ENCODE measurements around the gene EXOSC2. TPM values are rescaled to one million over a fixed set of nuclear protein-coding genes. Genes with fewer than 3 reads are reported as not detected.

The EXOSC2 gene
- total and polyA plus RNA-seq, 3 experiments from 2014 or later: 24.2 to 88.4 (median 83.5) TPM

DNA sequence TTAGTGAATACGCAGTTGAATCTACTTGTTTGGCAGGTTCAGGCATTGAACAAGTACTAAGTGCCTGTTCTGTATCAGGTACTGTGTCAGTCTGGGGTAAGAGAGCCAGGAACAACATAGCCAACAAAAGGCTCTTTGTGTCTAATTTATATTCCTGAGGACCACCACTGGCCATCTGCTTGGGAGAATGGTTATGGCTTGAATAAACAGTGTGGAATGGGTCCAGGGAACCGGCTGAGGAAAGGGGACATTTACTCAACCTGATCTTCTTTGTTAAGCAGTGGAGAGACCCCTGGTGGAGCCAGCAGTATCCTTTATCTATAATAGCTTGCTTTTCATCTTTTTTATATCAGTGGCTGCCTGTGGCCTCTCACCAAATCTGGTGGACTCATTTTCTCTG, 38.6 kb downstream of the EXOSC2 start:
- H3K4me1 ChIP-seq (ENCODE audit: insufficient read depth, low read length): no peaks in the 10 kb centered on the region
- H3K27me3 ChIP-seq (ENCODE audit: insufficient read depth, low read length, poor library complexity, severe bottlenecking): no peaks in the 10 kb centered on the region
- peaks cover 25 to 39% (median 32%) of the 10 kb centered on the region in 3 donors for H3K4me1 Mint-ChIP-seq
- no peaks in the 10 kb centered on the region for H3K36me3 ChIP-seq (ENCODE audit: insufficient read depth, low read length)
- no peaks in the 10 kb centered on the region for H3K27me3 Mint-ChIP-seq
- no peak overlapping the region for H3K27ac ChIP-seq (ENCODE audit: low read depth, low read length)
- no peak overlapping the region for H3K4me3 Mint-ChIP-seq
- H3K9me3 Mint-ChIP-seq: no peaks in the 10 kb centered on the region
- DNase-seq: no peak
- ChIA-PET POLR2A (no interaction called here), CTCF (interaction anchor here (0.6 to 0.7 kb wide), 2 partner anchors 25 to 49 kb away, joined by 3 read pairs; no protein-coding TSS in a partner anchor)
- no peaks in the 10 kb centered on the region for H3K9me3 ChIP-seq (ENCODE audit: low read length)
- H3K4me3 ChIP-seq (ENCODE audit: low read length): no peak overlapping the region
- peak overlapping the region in 3 of 8 donors; percentile 51 to 57 (median 51) for H3K27ac Mint-ChIP-seq
- peaks cover 4 to 11% (median 10%) of the 10 kb centered on the region in 3 donors for H3K36me3 Mint-ChIP-seq

DNA sequence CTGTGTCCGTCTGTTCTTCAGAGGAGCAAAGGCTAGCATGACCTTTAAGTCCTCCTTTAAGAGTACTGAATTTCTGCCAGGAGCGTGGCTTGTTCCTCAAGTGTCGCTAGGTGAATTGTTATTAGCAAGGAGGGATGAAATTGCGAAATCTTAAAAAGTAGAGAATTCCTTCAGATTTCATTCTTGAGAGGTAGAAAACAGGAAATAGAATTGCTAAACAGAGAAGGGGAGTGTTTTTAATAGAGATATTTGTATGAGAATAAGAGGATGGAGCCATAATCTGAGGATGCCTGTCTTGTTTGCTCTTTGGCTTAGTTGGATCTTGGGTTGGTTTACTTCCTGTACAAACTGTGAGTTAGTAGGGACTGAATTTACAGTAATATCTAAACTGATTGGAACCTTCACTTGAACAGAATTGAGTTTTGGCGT, 39.2 kb downstream of the EXOSC2 start:
- Histone ChIP-seq H3K27me3 (ENCODE audit: insufficient read depth, low read length, poor library complexity, severe bottlenecking) (no peaks in the 10 kb centered on the region), H3K9me3 (ENCODE audit: low read length) (no peaks in the 10 kb centered on the region), H3K27ac (ENCODE audit: low read depth, low read length) (no peak overlapping the region), H3K4me1 (ENCODE audit: insufficient read depth, low read length) (no peaks in the 10 kb centered on the region), H3K36me3 (ENCODE audit: insufficient read depth, low read length) (no peaks in the 10 kb centered on the region), H3K4me3 (ENCODE audit: low read length) (no peak overlapping the region)
- H3K4me1 Mint-ChIP-seq: peaks cover 25 to 39% (median 32%) of the 10 kb centered on the region in 3 donors
- CTCF ChIA-PET: no interaction called here
- peak overlapping the region in 2 of 8 donors; percentile 9 to 17 for H3K27ac Mint-ChIP-seq
- no peak overlapping the region for H3K4me3 Mint-ChIP-seq
- DNase-seq: no peak
- peaks cover 4 to 11% (median 10%) of the 10 kb centered on the region in 3 donors for H3K36me3 Mint-ChIP-seq
- POLR2A ChIA-PET: no interaction called here
- no peaks in the 10 kb centered on the region for H3K27me3 Mint-ChIP-seq
- no peaks in the 10 kb centered on the region for H3K9me3 Mint-ChIP-seq

DNA sequence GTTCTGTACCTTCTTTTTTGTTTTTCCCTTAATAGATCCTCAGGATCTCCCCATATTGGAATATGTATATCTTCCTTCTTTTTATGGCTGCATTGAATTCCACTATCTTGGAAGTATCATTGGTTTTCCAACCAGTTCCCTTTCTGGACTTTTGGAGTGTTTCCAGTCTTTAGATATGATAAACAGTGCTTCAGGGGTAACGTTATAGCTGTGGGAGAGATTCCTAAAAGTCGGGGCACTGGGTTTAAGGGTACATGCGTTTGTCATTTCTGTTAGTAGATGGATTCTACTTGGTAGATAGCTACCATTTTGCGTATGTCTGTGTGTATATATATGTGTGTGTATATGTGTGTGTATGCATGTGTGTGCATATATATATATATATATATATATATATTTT, 42.0 kb downstream of the EXOSC2 start:
- H3K4me3 Mint-ChIP-seq: no peak overlapping the region
- Histone ChIP-seq H3K27me3 (ENCODE audit: insufficient read depth, low read length, poor library complexity, severe bottlenecking) (no peaks in the 10 kb centered on the region), H3K9me3 (ENCODE audit: low read length) (no peaks in the 10 kb centered on the region), H3K4me1 (ENCODE audit: insufficient read depth, low read length) (no peaks in the 10 kb centered on the region), H3K4me3 (ENCODE audit: low read length) (no peak overlapping the region), H3K36me3 (ENCODE audit: insufficient read depth, low read length) (no peaks in the 10 kb centered on the region), H3K27ac (ENCODE audit: low read depth, low read length) (no peak overlapping the region)
- H3K9me3 Mint-ChIP-seq: no peaks in the 10 kb centered on the region
- POLR2A ChIA-PET: no interaction called here
- H3K27ac Mint-ChIP-seq: no peak overlapping the region
- no peak for DNase-seq
- CTCF ChIA-PET: interaction anchor here (0.8 kb wide), 1 partner anchor 9 kb away, joined by 3 read pairs; no protein-coding TSS in a partner anchor
- peaks cover 0 to 7% (median 4%) of the 10 kb centered on the region in 3 donors for H3K36me3 Mint-ChIP-seq
- H3K27me3 Mint-ChIP-seq: no peaks in the 10 kb centered on the region
- peaks cover 17 to 37% (median 26%) of the 10 kb centered on the region in 3 donors for H3K4me1 Mint-ChIP-seq

DNA sequence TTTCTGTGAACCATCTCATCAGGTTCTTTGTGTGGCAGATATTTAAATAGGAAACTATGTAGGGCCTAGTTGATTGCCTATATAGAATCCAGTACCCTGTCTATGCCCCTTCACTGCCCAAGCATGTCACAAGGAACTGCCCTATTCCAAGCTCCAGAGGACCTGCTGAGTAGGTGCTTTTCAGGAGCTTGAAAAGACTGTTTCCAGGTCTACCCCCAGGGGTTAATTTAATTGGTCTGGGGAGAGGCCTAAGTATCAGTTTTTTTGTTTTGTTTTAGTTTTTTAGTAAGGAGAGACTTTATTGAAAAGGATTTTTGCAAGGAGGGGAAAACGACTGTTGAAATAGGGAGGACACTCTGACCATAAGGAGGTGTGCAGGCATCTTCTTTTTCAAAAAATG, 43.3 kb downstream of the EXOSC2 start:
- CTCF ChIA-PET: no interaction called here
- peaks cover 0 to 4% (median 3%) of the 10 kb centered on the region in 3 donors for H3K36me3 Mint-ChIP-seq
- Histone ChIP-seq H3K27me3 (ENCODE audit: insufficient read depth, low read length, poor library complexity, severe bottlenecking) (no peaks in the 10 kb centered on the region), H3K4me1 (ENCODE audit: insufficient read depth, low read length) (no peaks in the 10 kb centered on the region), H3K27ac (ENCODE audit: low read depth, low read length) (no peak overlapping the region), H3K4me3 (ENCODE audit: low read length) (no peak overlapping the region), H3K36me3 (ENCODE audit: insufficient read depth, low read length) (no peaks in the 10 kb centered on the region), H3K9me3 (ENCODE audit: low read length) (no peaks in the 10 kb centered on the region)
- peak overlapping the region in 1 of 8 donors; percentile 5 for H3K27ac Mint-ChIP-seq
- H3K27me3 Mint-ChIP-seq: no peaks in the 10 kb centered on the region
- POLR2A ChIA-PET: no interaction called here
- H3K4me1 Mint-ChIP-seq: peaks cover 11 to 44% (median 19%) of the 10 kb centered on the region in 3 donors
- H3K4me3 Mint-ChIP-seq: no peak overlapping the region
- no peak for DNase-seq
- H3K9me3 Mint-ChIP-seq: no peaks in the 10 kb centered on the region

DNA sequence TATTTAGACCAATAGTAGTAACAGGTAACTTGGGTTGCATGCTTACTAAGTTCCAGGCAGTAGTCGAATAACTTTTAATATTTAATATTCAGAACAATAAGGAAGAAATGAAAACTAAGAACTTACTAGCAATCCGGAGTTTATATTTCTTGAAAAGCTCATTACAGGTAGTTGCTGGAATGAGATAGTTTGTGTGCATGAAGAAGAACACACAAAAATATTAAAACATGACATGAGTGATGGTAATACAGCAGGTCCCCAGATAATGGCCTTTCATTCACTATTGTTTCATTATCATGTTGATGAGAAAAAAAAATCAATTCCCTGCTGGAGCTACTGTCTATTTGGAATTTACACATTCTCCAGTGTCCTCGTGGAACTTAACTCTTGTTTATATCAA, 44.7 kb downstream of the EXOSC2 start:
- Histone ChIP-seq H3K4me3 (ENCODE audit: low read length) (no peak overlapping the region), H3K27me3 (ENCODE audit: insufficient read depth, low read length, poor library complexity, severe bottlenecking) (no peaks in the 10 kb centered on the region), H3K36me3 (ENCODE audit: insufficient read depth, low read length) (no peaks in the 10 kb centered on the region), H3K4me1 (ENCODE audit: insufficient read depth, low read length) (no peaks in the 10 kb centered on the region), H3K9me3 (ENCODE audit: low read length) (no peaks in the 10 kb centered on the region), H3K27ac (ENCODE audit: low read depth, low read length) (no peak overlapping the region)
- no peaks in the 10 kb centered on the region for H3K9me3 Mint-ChIP-seq
- no peak for DNase-seq
- H3K27me3 Mint-ChIP-seq: no peaks in the 10 kb centered on the region
- POLR2A ChIA-PET: no interaction called here
- H3K36me3 Mint-ChIP-seq: peaks cover 0 to 3% (median 3%) of the 10 kb centered on the region in 3 donors
- no peak overlapping the region for H3K27ac Mint-ChIP-seq
- CTCF ChIA-PET: interaction anchor here (1.0 kb wide), 1 partner anchor 37 kb away, joined by 4 read pairs; no protein-coding TSS in a partner anchor
- H3K4me3 Mint-ChIP-seq: no peak overlapping the region
- peaks cover 4 to 38% (median 13%) of the 10 kb centered on the region in 3 donors for H3K4me1 Mint-ChIP-seq

DNA sequence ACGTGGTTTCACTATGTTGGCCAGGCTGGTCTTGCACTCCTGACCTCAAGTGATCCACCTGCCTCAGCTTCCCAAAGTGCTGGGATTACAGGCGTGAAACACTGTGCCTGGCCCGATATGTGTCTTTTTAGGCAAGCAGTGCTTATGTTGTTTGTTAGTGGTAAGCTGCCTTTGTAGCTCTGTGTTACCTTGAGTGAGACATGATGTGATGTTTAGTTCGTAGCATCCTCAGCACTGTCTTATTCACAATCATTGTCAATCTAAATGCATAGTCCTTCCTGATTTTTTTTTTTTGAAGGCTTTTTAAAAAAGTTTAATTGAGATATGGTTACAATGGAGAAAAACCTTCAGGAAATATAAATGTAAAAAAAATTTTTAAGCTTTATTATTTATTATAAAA, 45.5 kb downstream of the EXOSC2 start:
- H3K4me3 ChIP-seq (ENCODE audit: low read length): no peak overlapping the region
- CTCF ChIA-PET: interaction anchor here (1.0 kb wide), 1 partner anchor 38 kb away, joined by 4 read pairs; no protein-coding TSS in a partner anchor
- no peaks in the 10 kb centered on the region for H3K9me3 ChIP-seq (ENCODE audit: low read length)
- Mint-ChIP-seq H3K9me3 (no peaks in the 10 kb centered on the region), H3K4me1 (peaks cover 1 to 38% (median 13%) of the 10 kb centered on the region in 3 donors), H3K36me3 (peaks cover 0 to 3% (median 3%) of the 10 kb centered on the region in 3 donors), H3K27ac (no peak overlapping the region), H3K4me3 (no peak overlapping the region), H3K27me3 (no peaks in the 10 kb centered on the region)
- H3K27ac ChIP-seq (ENCODE audit: low read depth, low read length): no peak overlapping the region
- POLR2A ChIA-PET: no interaction called here
- H3K4me1 ChIP-seq (ENCODE audit: insufficient read depth, low read length): no peaks in the 10 kb centered on the region
- H3K27me3 ChIP-seq (ENCODE audit: insufficient read depth, low read length, poor library complexity, severe bottlenecking): no peaks in the 10 kb centered on the region
- no peaks in the 10 kb centered on the region for H3K36me3 ChIP-seq (ENCODE audit: insufficient read depth, low read length)
- no peak for DNase-seq

DNA sequence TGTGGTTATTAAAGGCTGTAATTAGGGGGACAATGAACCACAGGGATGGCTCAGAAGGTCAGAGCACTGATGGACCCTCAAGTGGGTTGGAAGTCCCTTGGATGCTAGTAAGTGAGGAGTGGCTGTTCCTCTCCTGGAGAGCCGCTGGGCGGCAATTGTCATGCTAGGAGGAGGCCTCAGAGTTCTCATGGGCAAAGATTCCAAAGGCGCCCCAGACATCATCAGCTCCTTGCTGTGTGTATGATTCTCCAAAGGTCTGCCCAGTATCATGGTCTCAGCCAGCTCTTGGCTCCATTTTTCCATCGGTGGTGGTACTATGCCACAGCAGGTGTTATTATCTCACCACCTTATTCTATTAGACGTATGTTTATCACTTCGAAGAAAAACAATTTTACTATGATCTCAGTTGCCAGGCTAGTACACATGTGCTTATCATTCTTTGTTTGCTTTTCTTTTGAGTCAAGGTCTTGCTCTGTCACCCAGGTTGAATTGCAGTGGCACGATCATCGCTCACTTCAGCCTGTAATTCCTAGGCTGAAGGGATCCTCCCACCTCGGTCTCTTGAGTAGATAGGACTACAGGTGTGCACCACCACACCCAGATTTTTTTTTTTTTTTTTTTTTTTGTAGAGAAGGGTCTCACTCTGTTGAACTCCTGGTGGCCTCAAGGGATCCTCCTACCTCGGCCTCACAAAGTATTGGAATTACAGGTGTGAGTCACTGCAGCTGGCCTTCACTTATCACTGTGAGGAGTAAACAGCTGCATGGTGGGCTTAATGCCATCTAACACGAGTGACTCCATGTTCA, 46.8 kb downstream of the EXOSC2 start:
- POLR2A ChIA-PET: no interaction called here
- Mint-ChIP-seq H3K9me3 (no peaks in the 10 kb centered on the region), H3K4me1 (peaks cover 4 to 40% (median 11%) of the 10 kb centered on the region in 3 donors), H3K4me3 (no peak overlapping the region), H3K36me3 (peaks cover 0 to 3% (median 1%) of the 10 kb centered on the region in 3 donors), H3K27ac (peak overlapping the region in 1 of 8 donors; percentile 19), H3K27me3 (no peaks in the 10 kb centered on the region)
- Histone ChIP-seq H3K4me1 (ENCODE audit: insufficient read depth, low read length) (no peaks in the 10 kb centered on the region), H3K9me3 (ENCODE audit: low read length) (no peaks in the 10 kb centered on the region), H3K4me3 (ENCODE audit: low read length) (no peak overlapping the region), H3K36me3 (ENCODE audit: insufficient read depth, low read length) (no peaks in the 10 kb centered on the region), H3K27ac (ENCODE audit: low read depth, low read length) (no peak overlapping the region), H3K27me3 (ENCODE audit: insufficient read depth, low read length, poor library complexity, severe bottlenecking) (no peaks in the 10 kb centered on the region)
- DNase-seq: no peak
- CTCF ChIA-PET: interaction anchor here (0.9 kb wide), 1 partner anchor 29 kb away, joined by 6 read pairs; no protein-coding TSS in a partner anchor

DNA sequence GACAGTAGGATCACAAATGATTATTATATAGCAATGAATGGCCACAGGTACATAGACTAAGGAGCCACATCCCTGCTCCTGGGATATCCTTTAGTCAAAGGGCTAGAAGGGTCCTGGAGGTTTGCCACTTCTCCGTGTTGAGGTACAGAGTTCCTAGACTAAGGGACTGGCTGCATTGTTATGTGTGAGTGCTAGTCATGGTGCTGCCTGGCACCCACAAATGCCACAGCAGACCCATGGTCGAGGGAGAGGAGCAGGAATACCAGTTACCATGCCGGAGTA, 47.4 kb downstream of the EXOSC2 start:
- ChIA-PET POLR2A (no interaction called here), CTCF (no interaction called here)
- Histone ChIP-seq H3K27me3 (ENCODE audit: insufficient read depth, low read length, poor library complexity, severe bottlenecking) (no peaks in the 10 kb centered on the region), H3K4me3 (ENCODE audit: low read length) (no peak overlapping the region), H3K9me3 (ENCODE audit: low read length) (no peaks in the 10 kb centered on the region), H3K4me1 (ENCODE audit: insufficient read depth, low read length) (no peaks in the 10 kb centered on the region), H3K36me3 (ENCODE audit: insufficient read depth, low read length) (no peaks in the 10 kb centered on the region), H3K27ac (ENCODE audit: low read depth, low read length) (no peak overlapping the region)
- H3K27me3 Mint-ChIP-seq: no peaks in the 10 kb centered on the region
- DNase-seq: no peak
- H3K27ac Mint-ChIP-seq: no peak overlapping the region
- peaks cover 0 to 3% (median 0%) of the 10 kb centered on the region in 3 donors for H3K36me3 Mint-ChIP-seq
- H3K4me3 Mint-ChIP-seq: no peak overlapping the region
- peaks cover 4 to 36% (median 14%) of the 10 kb centered on the region in 3 donors for H3K4me1 Mint-ChIP-seq
- no peaks in the 10 kb centered on the region for H3K9me3 Mint-ChIP-seq

Data from CD8-positive, alpha-beta memory T cell (primary cell).